Midbrain (tissue), 1 donor: Measurements from ENCODE around the gene UST.
"Not testable (repeated sequence)": the region's sequence is repeated elsewhere in the genome, so short reads cannot be mapped to it uniquely, and the experiment has no call there.

Experiments
- DNase-seq: peaks from one replicate; lab custom pipeline; 2025; lab: John Stamatoyannopoulos, UW

UST gene

GRCh38 chr6:148951662-148952061 is 204.8 kb downstream of the UST start:
- no peak for DNase-seq

GRCh38 chr6:148952147-148953035 is 205.6 kb downstream of the UST start:
- no peak for DNase-seq

- DNase-seq, result no peak
Measured at GRCh38 chr6:148954461-148954860, 207.6 kb downstream of the UST start.

- no peak for DNase-seq
Measured at GRCh38 chr6:148954934-148955333, 208.1 kb downstream of the UST start.

- DNase-seq, result no peak
Measured at GRCh38 chr6:148955441-148955840, 208.6 kb downstream of the UST start.

GRCh38 chr6:148956163-148956562 is 209.3 kb downstream of the UST start:
- DNase-seq, result not testable (repeated sequence)

- no peak for DNase-seq
Measured at GRCh38 chr6:148957752-148958151, 210.9 kb downstream of the UST start.

- DNase-seq, result peak; percentile 2
Measured at GRCh38 chr6:148959008-148959407, 212.2 kb downstream of the UST start.

GRCh38 chr6:148959501-148959900 is 212.7 kb downstream of the UST start:
- DNase-seq, result no peak

- no peak for DNase-seq
Measured at GRCh38 chr6:148962854-148963515, 216.2 kb downstream of the UST start.

- no peak for DNase-seq
Measured at GRCh38 chr6:148963738-148964137, 216.9 kb downstream of the UST start.

GRCh38 chr6:148964467-148964866 is 217.6 kb downstream of the UST start:
- DNase-seq, result no peak

GRCh38 chr6:148965287-148965686 is 218.5 kb downstream of the UST start:
- no peak for DNase-seq

GRCh38 chr6:148967011-148967520 is 220.2 kb downstream of the UST start:
- no peak for DNase-seq

GRCh38 chr6:148967541-148967956 is 220.7 kb downstream of the UST start:
- peak; percentile 54 for DNase-seq

GRCh38 chr6:148968771-148969602 is 222.2 kb downstream of the UST start:
- DNase-seq, result no peak

GRCh38 chr6:148969603-148970061 is 222.8 kb downstream of the UST start:
- no peak for DNase-seq

- DNase-seq, result no peak
Measured at GRCh38 chr6:148971031-148971927, 224.4 kb downstream of the UST start.

GRCh38 chr6:148972481-148972880 is 225.7 kb downstream of the UST start:
- no peak for DNase-seq

GRCh38 chr6:148973538-148974208 is 226.8 kb downstream of the UST start:
- peak; percentile 23 for DNase-seq
